WERI-Rb-1 (cell line): ENCODE results near the gene CDH2.

Source experiments
- DNase-seq: peaks from one replicate; pipeline ENCODE4 v3.0.0-alpha.2; 2020
- H3K27ac ChIP-seq: fragments of 250-450 bp; sonication (Bioruptor Pico); 2 replicates; pipeline ENCODE4 v1.5.1; 2020; ENCODE audit warnings: mild to moderate bottlenecking, moderate library complexity
- H3K27me3 ChIP-seq: fragments of 250-450 bp; sonication (Bioruptor Pico); 2 replicates; pipeline ENCODE4 v1.5.1; 2021; ENCODE audit warnings: mild to moderate bottlenecking, low read depth, moderate library complexity; ENCODE audit not compliant: insufficient read depth, severe bottlenecking
- H3K36me3 ChIP-seq: fragments of 250-450 bp; sonication (Bioruptor Pico); 2 replicates; pipeline ENCODE4 v1.5.1; 2020; ENCODE audit warnings: mild to moderate bottlenecking, moderate library complexity
- H3K4me3 ChIP-seq: 2 replicates; pipeline ENCODE4 v1.5.1; 2011; ENCODE audit warnings: low read depth, mild to moderate bottlenecking, control low read depth, low read length
- H3K9me3 ChIP-seq: fragments of 250-450 bp; sonication (Bioruptor Pico); 2 replicates; pipeline ENCODE4 v1.5.1; 2021; ENCODE audit warnings: mild to moderate bottlenecking, moderate library complexity; ENCODE audit not compliant: severe bottlenecking
- CTCF ChIP-seq: IDR thresholded peaks from 2 replicates; pipeline ENCODE4 v1.5.1; 2011; ENCODE audit warnings: low read depth, mild to moderate bottlenecking, control low read depth, inconsistent platforms, low read length

The CDH2 gene

GRCh38 chr18:28176948-28177827, at the start of gene CDH2:
CDH2 (minus strand) TSS chr18:28177130; CDS start chr18:28177022, 108 bp downstream.
- no peaks in the 10 kb centered on the region for H3K27me3 ChIP-seq
- peak within 1 kb of the TSS; percentile 98 for H3K27ac ChIP-seq
- peaks cover 6% of the 10 kb centered on the region; the same call in 1 of the 2 replicates for H3K36me3 ChIP-seq
- TF ChIP-seq CTCF, result no peak
- peak; percentile 94 for DNase-seq
- H3K4me3 ChIP-seq, result peak within 1 kb of the TSS; percentile 90
- H3K9me3 ChIP-seq, result no peaks in the 10 kb centered on the region

- Histone ChIP-seq H3K9me3 (no peaks in the 10 kb centered on the region), H3K36me3 (no peaks in the 10 kb centered on the region), H3K4me3 (no peak overlapping the region), H3K27me3 (no peaks in the 10 kb centered on the region), H3K27ac (no peak overlapping the region)
- TF ChIP-seq CTCF, result no peak
- no peak for DNase-seq
These were observed 35.1 kb upstream of the CDH2 start for GRCh38 chr18:28212060-28212459.

- no peak for DNase-seq
- no peaks in the 10 kb centered on the region for H3K36me3 ChIP-seq
- H3K27ac ChIP-seq, result no peak overlapping the region
- H3K27me3 ChIP-seq, result no peaks in the 10 kb centered on the region
- no peak overlapping the region for H3K4me3 ChIP-seq
- no peak for TF ChIP-seq CTCF
- no peaks in the 10 kb centered on the region for H3K9me3 ChIP-seq
These were observed 31.9 kb upstream of the CDH2 start for GRCh38 chr18:28208712-28209265.

GRCh38 chr18:28208268-28208667, 31.3 kb upstream of the CDH2 start:
- no peaks in the 10 kb centered on the region for H3K9me3 ChIP-seq
- DNase-seq, result no peak
- no peak overlapping the region for H3K4me3 ChIP-seq
- no peak for TF ChIP-seq CTCF
- H3K36me3 ChIP-seq, result no peaks in the 10 kb centered on the region
- no peak overlapping the region for H3K27ac ChIP-seq
- H3K27me3 ChIP-seq, result no peaks in the 10 kb centered on the region

GRCh38 chr18:28204154-28204553, 27.2 kb upstream of the CDH2 start:
- Histone ChIP-seq H3K9me3 (no peaks in the 10 kb centered on the region), H3K4me3 (no peak overlapping the region), H3K36me3 (no peaks in the 10 kb centered on the region), H3K27ac (no peak overlapping the region), H3K27me3 (no peaks in the 10 kb centered on the region)
- no peak for DNase-seq
- no peak for TF ChIP-seq CTCF
